ENCODE measurements around the gene MRGPRG. TPM values are rescaled to one million over a fixed set of nuclear protein-coding genes. Genes with fewer than 3 reads are reported as not detected.

The MRGPRG gene
- total RNA-seq, 2 experiments from 2014 or later = not detected

GRCh38 chr11:3206156-3206921 is 12.3 kb downstream of the MRGPRG start:
- no peak for DNase-seq (ENCODE audit: low spot score)
- CTCF ChIA-PET (ENCODE audit: unreplicated experiment) = no interaction called here
- intact Hi-C loops (cut with micrococcal nuclease; ENCODE audit: unreplicated experiment) = no loop called here
- Histone ChIP-seq H3K4me2 (ENCODE audit: low read length) (no peak overlapping the region), H4K20me1 (ENCODE audit: insufficient read depth, low read length) (no peaks in the 10 kb centered on the region), H3K4me1 (ENCODE audit: insufficient read depth, low read length, poor library complexity, severe bottlenecking) (no peaks in the 10 kb centered on the region), H3K79me2 (ENCODE audit: insufficient read depth, low read depth, low read length) (no peaks in the 10 kb centered on the region), H2AFZ (ENCODE audit: low read length) (no peak overlapping the region), H3K9me2 (ENCODE audit: insufficient read depth, low read length) (no peaks in the 10 kb centered on the region), H3K27ac (ENCODE audit: low read depth, low read length, poor library complexity, severe bottlenecking) (no peak overlapping the region), H3K9me3 (ENCODE audit: low read length) (no peaks in the 10 kb centered on the region), H3K36me3 (ENCODE audit: insufficient read depth, low read length) (no peaks in the 10 kb centered on the region), H3K4me3 (ENCODE audit: low read depth, low read length, poor library complexity, severe bottlenecking) (no peak overlapping the region)
- BruUV-seq (replicated peaks) = no TSS peak
- POLR2A ChIA-PET = no interaction called here
- no peak for TF ChIP-seq CTCF (conservative IDR thresholded peaks at IDR 0.05; ENCODE audit: low read length)
- TF ChIP-seq EZH2phosphoT487 (IDR thresholded peaks at IDR 0.05; ENCODE audit: borderline replicate concordance, low read depth, low read length) = no peak

GRCh38 chr11:3205261-3206155 is 13.1 kb downstream of the MRGPRG start:
- no peaks in the 10 kb centered on the region for H3K9me2 ChIP-seq (ENCODE audit: insufficient read depth, low read length)
- intact Hi-C loops (cut with micrococcal nuclease; ENCODE audit: unreplicated experiment) = no loop called here
- TF ChIP-seq CTCF (conservative IDR thresholded peaks at IDR 0.05; ENCODE audit: low read length) (no peak), EZH2phosphoT487 (IDR thresholded peaks at IDR 0.05; ENCODE audit: borderline replicate concordance, low read depth, low read length) (no peak)
- no peaks in the 10 kb centered on the region for H3K9me3 ChIP-seq (ENCODE audit: low read length)
- CTCF ChIA-PET (ENCODE audit: unreplicated experiment) = no interaction called here
- POLR2A ChIA-PET = no interaction called here
- H2AFZ ChIP-seq (ENCODE audit: low read length) = no peak overlapping the region
- no peak overlapping the region for H3K4me2 ChIP-seq (ENCODE audit: low read length)
- H3K36me3 ChIP-seq (ENCODE audit: insufficient read depth, low read length) = no peaks in the 10 kb centered on the region
- no peaks in the 10 kb centered on the region for H3K79me2 ChIP-seq (ENCODE audit: insufficient read depth, low read depth, low read length)
- BruUV-seq (replicated peaks) = no TSS peak
- H3K27ac ChIP-seq (ENCODE audit: low read depth, low read length, poor library complexity, severe bottlenecking) = no peak overlapping the region
- H3K4me3 ChIP-seq (ENCODE audit: low read depth, low read length, poor library complexity, severe bottlenecking) = no peak overlapping the region
- H4K20me1 ChIP-seq (ENCODE audit: insufficient read depth, low read length) = no peaks in the 10 kb centered on the region
- no peak for DNase-seq (ENCODE audit: low spot score)
- no peaks in the 10 kb centered on the region for H3K4me1 ChIP-seq (ENCODE audit: insufficient read depth, low read length, poor library complexity, severe bottlenecking)
